HG02938 (cell line): ENCODE measurements around the gene AP4B1.
A peak's percentile ranks its signal among the peaks of the same experiment; 100 is the strongest.
"Not testable (repeated sequence)": the region's sequence is repeated elsewhere in the genome, so short reads cannot be mapped to it uniquely, and the experiment has no call there.

ENCODE experiments used
- ATAC-seq: cut with Tn5 transposase; IDR thresholded peaks from one replicate; pipeline ENCODE4 v1.9.1; 2021; ENCODE audit warnings: mild to moderate bottlenecking, moderate library complexity; ENCODE audit not compliant: unreplicated experiment

AP4B1 gene

GRCh38 chr1:113859478-113860175 lies 45.0 kb downstream of the AP4B1 start:
- ATAC-seq: peak; percentile 90

GRCh38 chr1:113858982-113859381 lies 45.6 kb downstream of the AP4B1 start:
- no peak for ATAC-seq

GRCh38 chr1:113858418-113858817 lies 46.2 kb downstream of the AP4B1 start:
- ATAC-seq: peak; percentile 39

DNA sequence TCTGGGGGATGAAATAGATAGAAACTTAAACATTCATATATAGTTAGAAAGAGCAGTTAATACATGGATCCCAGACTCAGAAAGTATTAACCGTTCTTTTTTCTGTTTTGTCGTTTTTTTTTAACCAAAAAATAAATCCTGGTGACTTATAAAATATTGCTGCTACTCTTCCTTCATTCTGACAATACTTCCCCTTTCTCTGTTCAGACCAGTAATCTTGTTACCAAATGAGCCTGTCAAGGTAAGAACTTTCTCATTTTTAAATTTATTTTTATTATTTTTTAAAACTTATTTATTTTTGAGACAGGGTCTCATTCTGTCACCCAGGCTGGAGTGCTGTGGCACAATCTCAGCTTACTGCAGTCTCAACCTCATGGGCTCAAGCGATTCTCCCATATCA lies 46.8 kb downstream of the AP4B1 start:
- no peak for ATAC-seq

GRCh38 chr1:113856401-113856790 lies 48.2 kb downstream of the AP4B1 start:
- no peak for ATAC-seq

GRCh38 chr1:113855630-113856400 lies 48.8 kb downstream of the AP4B1 start:
- ATAC-seq: no peak

DNA sequence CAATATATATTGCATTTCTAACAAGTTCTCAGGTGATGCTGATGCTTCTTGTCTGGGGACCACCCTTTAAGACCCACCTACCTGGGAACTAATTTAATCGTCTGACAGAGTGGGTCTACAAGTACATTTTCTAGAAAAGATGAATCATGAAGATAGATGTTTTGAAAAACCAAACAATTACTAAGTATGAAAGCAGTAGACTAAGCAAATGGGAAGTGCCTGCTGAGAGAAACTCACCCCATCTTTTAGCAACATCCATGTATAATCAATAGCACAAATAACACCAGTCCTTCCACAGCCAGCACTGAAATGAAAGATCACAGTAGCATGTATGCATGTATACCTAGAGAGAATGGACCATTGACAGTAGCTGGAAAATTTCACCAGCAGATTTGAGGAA lies 50.4 kb downstream of the AP4B1 start:
- no peak for ATAC-seq

DNA sequence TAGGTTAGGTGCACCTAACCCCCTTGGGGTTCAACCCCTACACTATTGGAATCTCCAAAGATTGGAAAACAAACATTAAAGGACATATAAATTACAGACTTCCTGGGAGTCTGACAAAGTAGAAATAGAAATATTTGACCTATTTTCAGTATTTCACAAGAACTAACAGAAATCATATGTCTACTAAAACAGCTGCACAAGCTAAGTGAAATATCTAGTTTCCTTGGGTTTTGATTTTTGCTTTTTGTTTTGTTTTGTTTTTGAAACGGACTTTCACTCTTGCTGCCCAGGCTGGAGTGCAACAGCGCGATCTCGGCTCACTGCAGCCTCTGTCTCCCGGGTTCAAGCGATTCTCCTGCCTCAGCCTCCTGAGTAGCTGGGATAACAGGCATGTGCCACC lies 51.9 kb downstream of the AP4B1 start:
- ATAC-seq: not testable (repeated sequence)

GRCh38 chr1:113850127-113850796 lies 54.3 kb downstream of the AP4B1 start:
- ATAC-seq: no peak

GRCh38 chr1:113849072-113849471 lies 55.5 kb downstream of the AP4B1 start:
- ATAC-seq: no peak

GRCh38 chr1:113846391-113847035 lies 58.1 kb downstream of the AP4B1 start:
- no peak for ATAC-seq
